H7 (cell line): ENCODE results near the gene QRICH2. TPM values are rescaled to one million over a fixed set of nuclear protein-coding genes. Genes with fewer than 3 reads are reported as not detected.
"Not testable (repeated sequence)": the region's sequence is repeated elsewhere in the genome, so short reads cannot be mapped to it uniquely, and the experiment has no call there.

Experiments
- DNase-seq: peaks from one replicate; pipeline ENCODE4 v3.0.0; 2012
- H3K27me3 ChIP-seq: 2 replicates; pipeline ENCODE4 v1.6.0; 2011; ENCODE audit warnings: mild to moderate bottlenecking, low read length; ENCODE audit not compliant: control insufficient read depth, insufficient read depth
- H3K36me3 ChIP-seq: replicated peaks from 2 replicates; pipeline ENCODE4 v1.5.1; 2011; ENCODE audit warnings: low read length; ENCODE audit not compliant: control insufficient read depth, insufficient read depth
- H3K4me3 ChIP-seq: 2 replicates; pipeline ENCODE4 v1.5.1; 2011; ENCODE audit warnings: low read depth, mild to moderate bottlenecking, control low read depth, low read length, moderate library complexity; ENCODE audit not compliant: insufficient read depth
- total RNA-seq: library from RNA; depleted of rRNA; stranded (reverse); fragments of >200 nt; shearing (Covaris generic); gene quantifications from 2 replicates; pipeline ENCODE4 v1.2.3, GENCODE V29; 2014

Gene QRICH2
- total RNA-seq, 1 experiment from 2014 or later: 1.1 TPM

GRCh38 chr17:76307299-76307965 is 644 bp downstream of the QRICH2 start:
- peaks cover 3% of the 10 kb centered on the region for H3K36me3 ChIP-seq
- no peak overlapping the region for H3K4me3 ChIP-seq
- no peaks in the 10 kb centered on the region for H3K27me3 ChIP-seq
- peak; percentile 54 for DNase-seq

GRCh38 chr17:76305135-76305454 is 3.0 kb downstream of the QRICH2 start:
- not testable (repeated sequence) for DNase-seq, H3K27me3 ChIP-seq, H3K4me3 ChIP-seq, H3K36me3 ChIP-seq

- Histone ChIP-seq H3K27me3 (no peaks in the 10 kb centered on the region), H3K36me3 (no peaks in the 10 kb centered on the region), H3K4me3 (no peak overlapping the region)
- peak; percentile 33 for DNase-seq
Observed at GRCh38 chr17:76304226-76305134, 3.6 kb downstream of the QRICH2 start.

- H3K27me3 ChIP-seq: no peaks in the 10 kb centered on the region
- no peak for DNase-seq
- H3K4me3 ChIP-seq: no peak overlapping the region
- no peaks in the 10 kb centered on the region for H3K36me3 ChIP-seq
Observed at GRCh38 chr17:76297436-76297835, 10.6 kb downstream of the QRICH2 start.

GRCh38 chr17:76296889-76297288 is 11.2 kb downstream of the QRICH2 start:
- no peaks in the 10 kb centered on the region for H3K36me3 ChIP-seq
- no peak for DNase-seq
- H3K27me3 ChIP-seq: no peaks in the 10 kb centered on the region
- no peak overlapping the region for H3K4me3 ChIP-seq

GRCh38 chr17:76296186-76296585 is 11.9 kb downstream of the QRICH2 start:
- H3K36me3 ChIP-seq: no peaks in the 10 kb centered on the region
- H3K4me3 ChIP-seq: no peak overlapping the region
- DNase-seq: no peak
- no peaks in the 10 kb centered on the region for H3K27me3 ChIP-seq

- H3K36me3 ChIP-seq: no peaks in the 10 kb centered on the region
- no peak overlapping the region for H3K4me3 ChIP-seq
- DNase-seq: no peak
- no peaks in the 10 kb centered on the region for H3K27me3 ChIP-seq
Observed at GRCh38 chr17:76293106-76293505, 15.0 kb downstream of the QRICH2 start.

- DNase-seq: no peak
- H3K36me3 ChIP-seq: no peaks in the 10 kb centered on the region
- H3K27me3 ChIP-seq: no peaks in the 10 kb centered on the region
- no peak overlapping the region for H3K4me3 ChIP-seq
Observed at GRCh38 chr17:76292567-76292966, 15.5 kb downstream of the QRICH2 start.

- DNase-seq: peak; percentile 35
- no peaks in the 10 kb centered on the region for H3K36me3 ChIP-seq
- H3K27me3 ChIP-seq: no peaks in the 10 kb centered on the region
- H3K4me3 ChIP-seq: no peak overlapping the region
Observed at GRCh38 chr17:76281573-76282371, 26.3 kb downstream of the QRICH2 start.

GRCh38 chr17:76280650-76281049 is 27.4 kb downstream of the QRICH2 start:
- peak; percentile 54 for DNase-seq
- H3K27me3 ChIP-seq: no peaks in the 10 kb centered on the region
- no peaks in the 10 kb centered on the region for H3K36me3 ChIP-seq
- no peak overlapping the region for H3K4me3 ChIP-seq

GRCh38 chr17:76279742-76280287 is 28.3 kb downstream of the QRICH2 start:
- H3K36me3 ChIP-seq: no peaks in the 10 kb centered on the region
- no peaks in the 10 kb centered on the region for H3K27me3 ChIP-seq
- DNase-seq: no peak
- no peak overlapping the region for H3K4me3 ChIP-seq

- Histone ChIP-seq H3K36me3 (no peaks in the 10 kb centered on the region), H3K27me3 (no peaks in the 10 kb centered on the region), H3K4me3 (no peak overlapping the region)
- DNase-seq: peak; percentile 98
Observed at GRCh38 chr17:76278952-76279741, 28.9 kb downstream of the QRICH2 start.

GRCh38 chr17:76278268-76278908 is 29.7 kb downstream of the QRICH2 start:
- DNase-seq: peak; percentile 49
- Histone ChIP-seq H3K4me3 (no peak overlapping the region), H3K27me3 (no peaks in the 10 kb centered on the region)

More at GRCh38 chr17:76278268-76278908, 29.7 kb downstream of the QRICH2 start:
- H3K36me3 ChIP-seq: no peaks in the 10 kb centered on the region
